PC-3 (cell line): ENCODE results near the gene EPO. TPM values are rescaled to one million over a fixed set of nuclear protein-coding genes. Genes with fewer than 3 reads are reported as not detected.

Source experiments
- ATAC-seq: fragments of 200-7000 bp; cut with Tn5 transposase; 2 replicates; pipeline ENCODE4 v1.9.1; 2020; ENCODE audit warnings: mild to moderate bottlenecking, moderate library complexity
- BruUV-seq: library from RNA; stranded (reverse); fragments of 400-500 nt; replicated peaks from 2 replicates; lab custom pipeline; 2021; lab: Mats Ljungman, UMichigan
- CTCF ChIA-PET: fragments of 300-600 bp; sonication (Branson Sonifier 250); formaldehyde crosslinking; loops from one replicate; lab custom pipeline; 2022; ENCODE audit warnings: antibody characterized with exemption; lab: Charles Lee
- POLR2A ChIA-PET: fragments of 300-600 bp; sonication (Branson Sonifier 250); formaldehyde crosslinking; loops from one replicate; lab custom pipeline; 2022; ENCODE audit warnings: antibody characterized with exemption; ENCODE audit not compliant: unreplicated experiment; lab: Charles Lee
- DNase-seq: peaks from one replicate; pipeline ENCODE4 v3.0.0-alpha.2; 2015
- H2AFZ ChIP-seq: fragments of 300-600 bp; sonication (generic); 2 replicates; pipeline ENCODE4 v1.6.0; 2016; ENCODE audit warnings: antibody characterized with exemption, low read length
- H3F3A ChIP-seq: fragments of 300-600 bp; sonication (generic); one replicate; pipeline ENCODE4 v1.6.0; 2017; ENCODE audit warnings: antibody characterized with exemption, low read length, control low read depth, mild to moderate bottlenecking; ENCODE audit not compliant: unreplicated experiment
- H3K27ac ChIP-seq: fragments of 300-600 bp; sonication (generic); 2 replicates; pipeline ENCODE4 v1.5.1; 2016; ENCODE audit warnings: mild to moderate bottlenecking, low read length
- H3K27me3 ChIP-seq: fragments of 300-600 bp; sonication (generic); 2 replicates; pipeline ENCODE4 v1.6.1; 2016; ENCODE audit warnings: low read length, mixed read lengths
- H3K36me3 ChIP-seq: fragments of 300-600 bp; sonication (generic); 2 replicates; pipeline ENCODE4 v1.6.1; 2016; ENCODE audit warnings: low read depth, mixed run types, low read length, mixed read lengths
- H3K4me1 ChIP-seq: fragments of 300-600 bp; sonication (generic); 2 replicates; pipeline ENCODE4 v1.5.1; 2016; ENCODE audit warnings: low read length; ENCODE audit not compliant: insufficient read depth
- H3K4me2 ChIP-seq: fragments of 300-600 bp; sonication (generic); 2 replicates; pipeline ENCODE4 v1.6.0; 2016; ENCODE audit warnings: low read length
- H3K4me3 ChIP-seq: fragments of 300-600 bp; sonication (generic); 2 replicates; pipeline ENCODE4 v1.5.1; 2016; ENCODE audit warnings: mild to moderate bottlenecking, low read length, mixed read lengths
- H3K79me2 ChIP-seq: fragments of 300-600 bp; sonication (generic); 2 replicates; pipeline ENCODE4 v1.6.1; 2017; ENCODE audit warnings: low read length, mixed read lengths
- H3K9ac ChIP-seq: fragments of 300-600 bp; sonication (generic); 2 replicates; pipeline ENCODE4 v1.6.0; 2016; ENCODE audit warnings: mild to moderate bottlenecking, low read length
- H3K9me2 ChIP-seq: fragments of 300-600 bp; sonication (generic); replicated peaks from 2 replicates; pipeline ENCODE4 v1.6.1; 2016; ENCODE audit warnings: mixed run types, low read length, mixed read lengths
- H3K9me3 ChIP-seq: fragments of 300-600 bp; sonication (generic); 2 replicates; pipeline ENCODE4 v1.6.1; 2016; ENCODE audit warnings: low read length, mixed read lengths
- H4K20me1 ChIP-seq: fragments of 300-600 bp; sonication (generic); 2 replicates; pipeline ENCODE4 v1.6.1; 2016; ENCODE audit warnings: low read length, mixed read lengths
- CTCF ChIP-seq: fragments of 300-600 bp; sonication (generic); conservative IDR thresholded peaks from 2 replicates; pipeline ENCODE4 v1.5.1; 2017; ENCODE audit warnings: antibody characterized with exemption, low read depth, mild to moderate bottlenecking, low read length
- EZH2 ChIP-seq: fragments of 300-600 bp; sonication (generic); IDR thresholded peaks from one replicate; pipeline ENCODE4 v1.6.1; 2017; ENCODE audit warnings: antibody characterized with exemption, mild to moderate bottlenecking, low read length; ENCODE audit not compliant: unreplicated experiment
- EZH2phosphoT487 ChIP-seq: fragments of 300-600 bp; sonication (generic); IDR thresholded peaks from 2 replicates; pipeline ENCODE4 v1.6.1; 2018; ENCODE audit warnings: mild to moderate bottlenecking, antibody characterized with exemption, low read length, borderline replicate concordance
- intact Hi-C: fragments of 100-400 bp; cut with micrococcal nuclease; formaldehyde crosslinking; loops from 2 replicates; pipeline ENCODE4 v1.9.0; 2023
- total RNA-seq: library from RNA; depleted of rRNA; stranded (reverse); fragments of >200 nt; gene quantifications from 2 replicates; pipeline ENCODE4 v1.2.3, GENCODE V29; 2014

The EPO gene
- total RNA-seq, 1 experiment from 2014 or later = not detected

GRCh38 chr7:100719523-100720278 lies 567 bp upstream of the EPO start:
- no peaks in the 10 kb centered on the region for H3K9me3 ChIP-seq
- H3K4me3 ChIP-seq = no peak overlapping the region
- ChIA-PET POLR2A (no interaction called here), CTCF (interaction anchor here (0.5 to 0.9 kb wide), 3 partner anchors 14 to 132 kb away, joined by 3 to 5 read pairs (median 5); partner anchors contain the start of gene POP7)
- no peaks in the 10 kb centered on the region for H3K4me1 ChIP-seq
- ATAC-seq = peak; percentile 45; the same call in 1 of the 2 replicates
- H3K9me2 ChIP-seq = no peaks in the 10 kb centered on the region
- H3K36me3 ChIP-seq = no peaks in the 10 kb centered on the region
- H2AFZ ChIP-seq = no peak overlapping the region
- no peak overlapping the region for H3K4me2 ChIP-seq
- no peaks in the 10 kb centered on the region for H3F3A ChIP-seq
- no TSS peak for BruUV-seq
- no peak overlapping the region for H3K9ac ChIP-seq
- H4K20me1 ChIP-seq = no peaks in the 10 kb centered on the region
- H3K27ac ChIP-seq = no peak overlapping the region
- H3K79me2 ChIP-seq = no peaks in the 10 kb centered on the region
- TF ChIP-seq CTCF = peak; percentile 32
- no peak for TF ChIP-seq EZH2
- no peaks in the 10 kb centered on the region for H3K27me3 ChIP-seq
- intact Hi-C loops = no loop called here
- DNase-seq = peak; percentile 16

GRCh38 chr7:100720671-100721504 lies 620 bp downstream of the EPO start:
- intact Hi-C loops = no loop called here
- no peak overlapping the region for H3K4me2 ChIP-seq

More at GRCh38 chr7:100720671-100721504, 620 bp downstream of the EPO start:
- Histone ChIP-seq H3K79me2 (no peaks in the 10 kb centered on the region), H3K27ac (no peak overlapping the region), H3K4me3 (no peak overlapping the region), H3K4me1 (peaks cover 4% of the 10 kb centered on the region; the same call in 1 of the 2 replicates), H3K9me2 (no peaks in the 10 kb centered on the region), H3K27me3 (no peaks in the 10 kb centered on the region), H2AFZ (no peak overlapping the region), H4K20me1 (no peaks in the 10 kb centered on the region), H3F3A (no peaks in the 10 kb centered on the region), H3K36me3 (no peaks in the 10 kb centered on the region), H3K9me3 (no peaks in the 10 kb centered on the region), H3K9ac (no peak overlapping the region)
- no peak for TF ChIP-seq EZH2
- TF ChIP-seq CTCF = no peak
- no peak for TF ChIP-seq EZH2phosphoT487
- POLR2A ChIA-PET = no interaction called here
- CTCF ChIA-PET = no interaction called here
- DNase-seq (no peak), ATAC-seq (no peak)
- BruUV-seq = no TSS peak
